ENCODE measurements around the gene PPP1R2C. TPM values are rescaled to one million over a fixed set of nuclear protein-coding genes. Genes with fewer than 3 reads are reported as not detected.
A peak's percentile ranks its signal among the peaks of the same experiment; 100 is the strongest.

Gene PPP1R2C
- total RNA-seq, 1 donor from 2014 or later = not detected

- Histone ChIP-seq H4K20me1 (ENCODE audit: insufficient read depth, low read length) (no peaks in the 10 kb centered on the region), H3K79me2 (ENCODE audit: insufficient read depth, low read length) (no peaks in the 10 kb centered on the region), H3K9me3 (ENCODE audit: insufficient read depth, low read depth, low read length) (no peaks in the 10 kb centered on the region), H3K4me1 (ENCODE audit: insufficient read depth, low read length) (no peaks in the 10 kb centered on the region), H3K36me3 (ENCODE audit: insufficient read depth, low read length) (no peaks in the 10 kb centered on the region), H3K4me2 (ENCODE audit: low read length) (no peak overlapping the region), H3K4me3 (ENCODE audit: insufficient read depth, low read depth, low read length) (no peak overlapping the region), H2AFZ (ENCODE audit: low read depth, low read length) (no peak overlapping the region), H3K9ac (ENCODE audit: low read length) (no peak overlapping the region), H3K27ac (ENCODE audit: low read depth, low read length) (no peak overlapping the region), H3K27me3 (ENCODE audit: insufficient read depth, low read length) (no peaks in the 10 kb centered on the region)
- peaks cover 3% of the 10 kb centered on the region for H3K9me3 Mint-ChIP-seq (ENCODE audit: unreplicated experiment)
- no peak for DNase-seq (ENCODE audit: low read depth)
- H3K36me3 Mint-ChIP-seq (ENCODE audit: low read depth, unreplicated experiment) = no peaks in the 10 kb centered on the region
- H3K27me3 Mint-ChIP-seq (ENCODE audit: low read depth, unreplicated experiment) = no peaks in the 10 kb centered on the region
- no peak overlapping the region for H3K4me3 Mint-ChIP-seq (ENCODE audit: unreplicated experiment)
- FAIRE-seq = peak; percentile 37
- peaks cover 17% of the 10 kb centered on the region for H3K4me1 Mint-ChIP-seq (ENCODE audit: low read depth, unreplicated experiment)
- TF ChIP-seq EZH2 (IDR thresholded peaks at IDR 0.05; ENCODE audit: insufficient read depth, low read length) (no peak), CTCF (IDR thresholded peaks at IDR 0.05; ENCODE audit: insufficient read depth, low read depth, low read length) (no peak)
- peak overlapping the region; percentile 86 for H3K27ac Mint-ChIP-seq (ENCODE audit: unreplicated experiment)
Measured at GRCh38 chrX:42770566-42770965, 7.4 kb downstream of the PPP1R2C start.

- FAIRE-seq = peak; percentile 85
- H3K4me3 ChIP-seq (ENCODE audit: insufficient read depth, low read depth, low read length) = no peak overlapping the region
- TF ChIP-seq EZH2 (IDR thresholded peaks at IDR 0.05; ENCODE audit: insufficient read depth, low read length) = no peak
Measured at GRCh38 chrX:42759881-42760280, 18.1 kb downstream of the PPP1R2C start.

GRCh38 chrX:42755815-42756214 is 22.1 kb downstream of the PPP1R2C start:
- Histone ChIP-seq H3K27ac (ENCODE audit: low read depth, low read length) (no peak overlapping the region), H3K4me2 (ENCODE audit: low read length) (peak overlapping the region; percentile 23), H3K79me2 (ENCODE audit: insufficient read depth, low read length) (no peaks in the 10 kb centered on the region), H2AFZ (ENCODE audit: low read depth, low read length) (peak overlapping the region; percentile 24), H3K4me3 (ENCODE audit: insufficient read depth, low read depth, low read length) (no peak overlapping the region), H4K20me1 (ENCODE audit: insufficient read depth, low read length) (no peaks in the 10 kb centered on the region), H3K27me3 (ENCODE audit: insufficient read depth, low read length) (no peaks in the 10 kb centered on the region), H3K9ac (ENCODE audit: low read length) (no peak overlapping the region), H3K36me3 (ENCODE audit: insufficient read depth, low read length) (no peaks in the 10 kb centered on the region), H3K4me1 (ENCODE audit: insufficient read depth, low read length) (peaks cover 8% of the 10 kb centered on the region), H3K9me3 (ENCODE audit: insufficient read depth, low read depth, low read length) (no peaks in the 10 kb centered on the region)
- Mint-ChIP-seq H3K27me3 (ENCODE audit: low read depth, unreplicated experiment) (no peaks in the 10 kb centered on the region), H3K9me3 (ENCODE audit: unreplicated experiment) (no peaks in the 10 kb centered on the region), H3K4me1 (ENCODE audit: low read depth, unreplicated experiment) (peaks cover 30% of the 10 kb centered on the region), H3K4me3 (ENCODE audit: unreplicated experiment) (no peak overlapping the region), H3K27ac (ENCODE audit: unreplicated experiment) (peak overlapping the region; percentile 80), H3K36me3 (ENCODE audit: low read depth, unreplicated experiment) (no peaks in the 10 kb centered on the region)
- TF ChIP-seq CTCF (IDR thresholded peaks at IDR 0.05; ENCODE audit: insufficient read depth, low read depth, low read length) (no peak), EZH2 (IDR thresholded peaks at IDR 0.05; ENCODE audit: insufficient read depth, low read length) (no peak)
- FAIRE-seq (peak; percentile 90), DNase-seq (ENCODE audit: low read depth) (peak; percentile 65)

More at GRCh38 chrX:42759881-42760280, 18.1 kb downstream of the PPP1R2C start:
- H3K9ac ChIP-seq (ENCODE audit: low read length) = no peak overlapping the region
- no peaks in the 10 kb centered on the region for H3K27me3 ChIP-seq (ENCODE audit: insufficient read depth, low read length)
- no peaks in the 10 kb centered on the region for H3K36me3 ChIP-seq (ENCODE audit: insufficient read depth, low read length)
- H3K36me3 Mint-ChIP-seq (ENCODE audit: low read depth, unreplicated experiment) = no peaks in the 10 kb centered on the region
- H2AFZ ChIP-seq (ENCODE audit: low read depth, low read length) = no peak overlapping the region
- no peak for DNase-seq (ENCODE audit: low read depth)
- no peaks in the 10 kb centered on the region for H3K27me3 Mint-ChIP-seq (ENCODE audit: low read depth, unreplicated experiment)
- peaks cover 12% of the 10 kb centered on the region for H3K4me1 Mint-ChIP-seq (ENCODE audit: low read depth, unreplicated experiment)
- H3K9me3 ChIP-seq (ENCODE audit: insufficient read depth, low read depth, low read length) = no peaks in the 10 kb centered on the region
- H3K4me3 Mint-ChIP-seq (ENCODE audit: unreplicated experiment) = no peak overlapping the region
- peaks cover 8% of the 10 kb centered on the region for H3K4me1 ChIP-seq (ENCODE audit: insufficient read depth, low read length)
- no peaks in the 10 kb centered on the region for H3K79me2 ChIP-seq (ENCODE audit: insufficient read depth, low read length)
- no peak overlapping the region for H3K27ac ChIP-seq (ENCODE audit: low read depth, low read length)
- no peak overlapping the region for H3K27ac Mint-ChIP-seq (ENCODE audit: unreplicated experiment)
- no peaks in the 10 kb centered on the region for H4K20me1 ChIP-seq (ENCODE audit: insufficient read depth, low read length)
- no peak overlapping the region for H3K4me2 ChIP-seq (ENCODE audit: low read length)
- peaks cover 8% of the 10 kb centered on the region for H3K9me3 Mint-ChIP-seq (ENCODE audit: unreplicated experiment)
